ENCODE measurements around the gene DNAAF3.

The DNAAF3 gene

GRCh38 chr19:55116232-55116858, 50.1 kb downstream of the DNAAF3 start:
- peak in 1 of 2 donors; percentile 41 for DNase-seq (ENCODE audit: low read depth in 2 of 2)

- peak in 1 of 2 donors; percentile 76 for DNase-seq (ENCODE audit: low read depth in 2 of 2)
These were observed 50.9 kb downstream of the DNAAF3 start for GRCh38 chr19:55115446-55116065.

GRCh38 chr19:55114566-55115145, 51.8 kb downstream of the DNAAF3 start:
- no peak for DNase-seq (ENCODE audit: low read depth in 2 of 2)

- no peak for DNase-seq (ENCODE audit: low read depth in 2 of 2)
These were observed 52.8 kb downstream of the DNAAF3 start for GRCh38 chr19:55113570-55114039.

GRCh38 chr19:55112777-55113569, 53.4 kb downstream of the DNAAF3 start:
- no peak for DNase-seq (ENCODE audit: low read depth in 2 of 2)

- no peak for DNase-seq (ENCODE audit: low read depth in 2 of 2)
These were observed 54.1 kb downstream of the DNAAF3 start for GRCh38 chr19:55112246-55112776.

GRCh38 chr19:55111238-55111831, 55.1 kb downstream of the DNAAF3 start:
- DNase-seq (ENCODE audit: low read depth in 2 of 2): no peak

- no peak for DNase-seq (ENCODE audit: low read depth in 2 of 2)
These were observed 56.7 kb downstream of the DNAAF3 start for GRCh38 chr19:55109527-55110291.
